SK-N-MC (cell line): Measurements from ENCODE around the gene FOSL2.

Source experiments
- DNase-seq: peaks from one replicate; pipeline ENCODE4 v3.0.0-alpha.2; 2011; ENCODE audit warnings: low read depth, low spot score
- H3K27ac ChIP-seq: fragments of 200-600 bp; sonication (generic); 2 replicates; pipeline ENCODE4 v1.5.1; 2016; ENCODE audit warnings: mixed run types
- H3K36me3 ChIP-seq: fragments of 200-600 bp; sonication (generic); 2 replicates; pipeline ENCODE4 v1.6.1; 2017; ENCODE audit warnings: antibody characterized with exemption, low read length, mixed read lengths; ENCODE audit not compliant: insufficient read depth
- H3K4me3 ChIP-seq: fragments of 200-600 bp; sonication (generic); 2 replicates; pipeline ENCODE4 v1.5.1; 2016
- H3K9ac ChIP-seq: fragments of 200-600 bp; sonication (generic); 2 replicates; pipeline ENCODE4 v1.8.0; 2017; ENCODE audit warnings: mixed run types, mixed read lengths; ENCODE audit not compliant: insufficient read length
- H3K9me3 ChIP-seq: fragments of 200-600 bp; sonication (generic); 2 replicates; pipeline ENCODE4 v1.6.1; 2017; ENCODE audit warnings: low read depth, mild to moderate bottlenecking, antibody characterized with exemption, low read length, moderate library complexity, mixed read lengths
- EZH2 ChIP-seq: fragments of 200-600 bp; sonication (generic); IDR thresholded peaks from one replicate; pipeline ENCODE4 v1.6.1; 2017; ENCODE audit warnings: antibody characterized with exemption
- FOXP2 ChIP-seq: optimal IDR thresholded peaks from 2 replicates; pipeline ENCODE3; 2011; ENCODE audit warnings: mild to moderate bottlenecking, moderate library complexity; ENCODE audit not compliant: insufficient read depth; ENCODE audit errors: extremely low read length, control extremely low read depth
- POLR2AphosphoS5 ChIP-seq: IDR thresholded peaks from 2 replicates; pipeline ENCODE4 v1.6.1; 2012; ENCODE audit warnings: mild to moderate bottlenecking, low read depth, low read length, borderline replicate concordance

The FOSL2 gene

GRCh38 chr2:28348149-28348567 lies 44.5 kb upstream of the FOSL2 start:
- TF ChIP-seq FOXP2: no peak
- no peak for TF ChIP-seq EZH2
- TF ChIP-seq POLR2AphosphoS5: no peak
- no peak for DNase-seq
- Histone ChIP-seq H3K9ac (no peak overlapping the region), H3K4me3 (no peak overlapping the region), H3K27ac (no peak overlapping the region), H3K36me3 (no peaks in the 10 kb centered on the region), H3K9me3 (no peaks in the 10 kb centered on the region)

- DNase-seq: no peak
- H3K4me3 ChIP-seq: no peak overlapping the region
- H3K9me3 ChIP-seq: no peaks in the 10 kb centered on the region
- H3K36me3 ChIP-seq: no peaks in the 10 kb centered on the region
- no peak overlapping the region for H3K9ac ChIP-seq
- H3K27ac ChIP-seq: no peak overlapping the region
- TF ChIP-seq POLR2AphosphoS5 (no peak), EZH2 (no peak), FOXP2 (no peak)
Observed at GRCh38 chr2:28348921-28349320, 43.7 kb upstream of the FOSL2 start.

GRCh38 chr2:28349546-28350165 lies 43.0 kb upstream of the FOSL2 start:
- no peak for DNase-seq
- TF ChIP-seq FOXP2 (no peak), POLR2AphosphoS5 (no peak), EZH2 (no peak)
- Histone ChIP-seq H3K36me3 (no peaks in the 10 kb centered on the region), H3K27ac (no peak overlapping the region), H3K9me3 (no peaks in the 10 kb centered on the region), H3K9ac (no peak overlapping the region), H3K4me3 (no peak overlapping the region)

GRCh38 chr2:28350196-28350595 lies 42.5 kb upstream of the FOSL2 start:
- Histone ChIP-seq H3K9me3 (no peaks in the 10 kb centered on the region), H3K27ac (no peak overlapping the region), H3K36me3 (no peaks in the 10 kb centered on the region), H3K9ac (no peak overlapping the region), H3K4me3 (no peak overlapping the region)
- DNase-seq: no peak
- no peak for TF ChIP-seq EZH2
- no peak for TF ChIP-seq FOXP2
- TF ChIP-seq POLR2AphosphoS5: no peak

DNA sequence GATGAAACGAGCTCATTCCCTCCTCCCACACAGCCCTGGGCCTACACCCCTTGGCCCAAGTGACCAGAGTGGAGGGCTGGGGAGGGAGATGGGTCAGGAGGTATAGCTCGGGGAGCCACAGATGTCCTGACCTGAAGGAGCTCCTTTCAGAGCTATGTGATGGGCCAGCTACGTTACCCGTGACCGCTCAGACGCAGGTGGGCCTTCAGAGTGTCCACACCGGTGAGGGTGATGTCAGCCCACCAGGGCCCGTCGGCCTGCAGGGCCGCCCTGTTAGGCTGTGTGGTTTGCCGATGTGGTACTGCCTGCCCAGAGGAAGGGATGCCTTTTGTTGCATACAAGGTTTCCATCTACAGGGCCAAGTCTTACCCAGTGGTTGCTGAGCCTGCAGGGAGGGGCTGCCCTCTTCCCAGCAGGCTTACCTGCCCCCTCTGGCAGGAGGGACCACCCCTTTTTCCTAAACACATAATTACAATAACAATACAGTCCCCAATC lies 41.8 kb upstream of the FOSL2 start:
- TF ChIP-seq FOXP2: no peak
- TF ChIP-seq EZH2: no peak
- no peak for TF ChIP-seq POLR2AphosphoS5

GRCh38 chr2:28351621-28352020 lies 41.0 kb upstream of the FOSL2 start:
- DNase-seq: no peak
- TF ChIP-seq FOXP2: no peak
- H3K36me3 ChIP-seq: no peaks in the 10 kb centered on the region
- no peak overlapping the region for H3K4me3 ChIP-seq
- H3K9me3 ChIP-seq: no peaks in the 10 kb centered on the region
- peak overlapping the region; percentile 37 for H3K9ac ChIP-seq
- H3K27ac ChIP-seq: no peak overlapping the region

More for the DNA sequence above, 41.8 kb upstream of the FOSL2 start:
- H3K9ac ChIP-seq: no peak overlapping the region
- no peaks in the 10 kb centered on the region for H3K9me3 ChIP-seq
- H3K4me3 ChIP-seq: no peak overlapping the region
- H3K36me3 ChIP-seq: no peaks in the 10 kb centered on the region
- H3K27ac ChIP-seq: no peak overlapping the region
- no peak for DNase-seq

DNA sequence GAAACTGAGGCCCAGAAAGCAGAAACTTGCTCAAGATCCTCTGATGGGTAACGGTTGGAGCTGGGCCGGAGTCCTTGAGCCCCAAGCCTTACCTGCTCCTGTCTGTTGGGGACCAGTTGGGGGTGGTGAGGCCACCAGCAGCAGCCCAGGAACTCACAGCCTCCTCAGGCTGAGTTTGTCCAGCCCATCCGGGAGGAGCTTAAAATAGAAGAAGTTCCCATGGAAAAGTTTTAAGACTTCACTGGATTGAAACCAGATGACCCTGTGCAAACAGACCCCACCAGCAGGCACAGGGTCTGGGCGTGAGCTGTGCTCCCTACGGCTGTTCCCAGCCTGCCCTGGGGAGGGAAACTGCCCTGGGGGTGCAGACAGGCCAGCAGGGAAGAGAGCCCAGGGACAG lies 40.6 kb upstream of the FOSL2 start:
- Histone ChIP-seq H3K9me3 (no peaks in the 10 kb centered on the region), H3K27ac (peak overlapping the region; percentile 31; the same call in 1 of the 2 replicates), H3K36me3 (no peaks in the 10 kb centered on the region), H3K9ac (peak overlapping the region; percentile 37), H3K4me3 (no peak overlapping the region)
- no peak for DNase-seq
- TF ChIP-seq FOXP2 (no peak), POLR2AphosphoS5 (no peak), EZH2 (no peak)

GRCh38 chr2:28352610-28353195 lies 40.0 kb upstream of the FOSL2 start:
- Histone ChIP-seq H3K36me3 (no peaks in the 10 kb centered on the region), H3K9me3 (no peaks in the 10 kb centered on the region), H3K4me3 (no peak overlapping the region), H3K27ac (no peak overlapping the region; the same call in 1 of the 2 replicates), H3K9ac (no peak overlapping the region)
- no peak for DNase-seq
- TF ChIP-seq POLR2AphosphoS5 (no peak), FOXP2 (no peak), EZH2 (no peak)

DNA sequence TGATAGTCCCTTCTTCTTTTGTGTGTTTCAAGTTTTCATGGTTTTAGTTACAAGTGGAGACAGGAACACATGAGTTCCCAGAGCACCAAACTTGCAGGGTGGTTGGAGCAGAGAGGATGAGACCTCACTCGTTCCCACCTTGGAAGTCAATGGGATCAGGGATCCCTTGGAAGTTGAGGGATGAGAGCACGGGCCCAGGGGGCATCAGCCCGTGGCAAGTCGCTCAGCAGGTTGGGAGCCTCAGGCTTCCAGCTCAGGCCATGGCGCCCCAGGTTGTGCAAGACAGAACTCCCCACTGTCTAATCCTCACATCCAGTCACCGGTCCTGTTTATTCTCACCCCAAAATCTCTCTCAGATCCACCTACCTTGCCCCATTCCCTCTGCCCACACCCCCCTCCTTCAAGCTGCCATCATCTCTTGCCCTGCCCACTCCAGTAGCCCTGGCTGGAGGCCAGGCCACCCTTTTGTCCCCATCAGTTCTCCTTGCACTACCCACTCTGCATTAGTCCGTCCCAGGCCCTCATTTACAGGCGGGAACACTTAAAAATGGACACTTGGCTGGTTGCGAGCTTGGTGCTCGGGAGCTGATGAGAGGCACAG lies 37.6 kb upstream of the FOSL2 start:
- Histone ChIP-seq H3K9ac (no peak overlapping the region), H3K4me3 (no peak overlapping the region), H3K36me3 (no peaks in the 10 kb centered on the region), H3K27ac (no peak overlapping the region), H3K9me3 (no peaks in the 10 kb centered on the region)
- DNase-seq: no peak
- TF ChIP-seq POLR2AphosphoS5: no peak
